SK-N-SH (cell line): ENCODE measurements around the gene SSNA1.

Source experiments
- EZH2phosphoT487 ChIP-seq: fragments of 200-600 bp; sonication (generic); IDR thresholded peaks from 2 replicates; pipeline ENCODE4 v1.6.1; 2017; ENCODE audit warnings: low read depth, mixed run types, mild to moderate bottlenecking, antibody characterized with exemption, moderate library complexity, borderline replicate concordance
- NRF1 ChIP-seq: IDR thresholded peaks from 2 replicates; pipeline ENCODE4 v1.6.1; 2012; ENCODE audit warnings: low read depth, mild to moderate bottlenecking, low read length
- RAD21 ChIP-seq: IDR thresholded peaks from 2 replicates; pipeline ENCODE4 v1.6.1; 2012; ENCODE audit warnings: mild to moderate bottlenecking, low read length
- RFX5 ChIP-seq: IDR thresholded peaks from 2 replicates; pipeline ENCODE4 v1.6.1; 2012; ENCODE audit warnings: mild to moderate bottlenecking, improper control_type of control experiment, low read length
- TF ChIP-seq, protein P1 (sequence below): fragments of 200-600 bp; sonication (generic); IDR thresholded peaks from 2 replicates; pipeline ENCODE4 v1.6.1; 2017; ENCODE audit warnings: antibody characterized with exemption, mild to moderate bottlenecking, moderate library complexity

DNA sequence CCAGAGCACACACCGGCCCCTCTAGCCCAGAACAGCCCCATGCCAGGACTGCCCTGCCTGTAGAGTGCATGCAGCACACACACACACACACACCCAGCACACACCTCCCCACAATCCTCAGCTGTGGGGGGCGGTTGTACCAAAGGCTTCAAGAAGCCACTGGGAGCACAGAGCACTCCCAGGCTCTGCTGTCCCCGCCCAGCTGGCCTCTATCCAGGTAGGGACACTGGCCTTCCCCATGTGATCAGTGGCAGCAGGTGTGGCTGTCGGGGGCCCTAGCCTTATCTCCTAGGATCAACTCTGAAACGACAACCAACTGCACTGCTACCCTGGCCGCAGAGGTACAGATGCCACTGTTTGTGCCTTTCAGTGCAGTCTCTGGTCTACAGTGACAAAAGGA, 2.1 kb upstream of the SSNA1 start:
- TF ChIP-seq EZH2phosphoT487 (no peak), RAD21 (no peak), RFX5 (no peak), NRF1 (no peak)
- TF ChIP-seq, protein P1, sequence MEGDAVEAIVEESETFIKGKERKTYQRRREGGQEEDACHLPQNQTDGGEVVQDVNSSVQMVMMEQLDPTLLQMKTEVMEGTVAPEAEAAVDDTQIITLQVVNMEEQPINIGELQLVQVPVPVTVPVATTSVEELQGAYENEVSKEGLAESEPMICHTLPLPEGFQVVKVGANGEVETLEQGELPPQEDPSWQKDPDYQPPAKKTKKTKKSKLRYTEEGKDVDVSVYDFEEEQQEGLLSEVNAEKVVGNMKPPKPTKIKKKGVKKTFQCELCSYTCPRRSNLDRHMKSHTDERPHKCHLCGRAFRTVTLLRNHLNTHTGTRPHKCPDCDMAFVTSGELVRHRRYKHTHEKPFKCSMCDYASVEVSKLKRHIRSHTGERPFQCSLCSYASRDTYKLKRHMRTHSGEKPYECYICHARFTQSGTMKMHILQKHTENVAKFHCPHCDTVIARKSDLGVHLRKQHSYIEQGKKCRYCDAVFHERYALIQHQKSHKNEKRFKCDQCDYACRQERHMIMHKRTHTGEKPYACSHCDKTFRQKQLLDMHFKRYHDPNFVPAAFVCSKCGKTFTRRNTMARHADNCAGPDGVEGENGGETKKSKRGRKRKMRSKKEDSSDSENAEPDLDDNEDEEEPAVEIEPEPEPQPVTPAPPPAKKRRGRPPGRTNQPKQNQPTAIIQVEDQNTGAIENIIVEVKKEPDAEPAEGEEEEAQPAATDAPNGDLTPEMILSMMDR = no peak
